DOHH2 (cell line): ENCODE results near the gene ETNPPL.

Source experiments
- CTCF ChIP-seq: fragments of 200-600 bp; sonication (generic); IDR thresholded peaks from one replicate; pipeline ENCODE4 v1.5.1; 2014; ENCODE audit warnings: antibody characterized with exemption, mild to moderate bottlenecking, low read depth, low read length; ENCODE audit not compliant: poor library complexity, severe bottlenecking
- EZH2phosphoT487 ChIP-seq: fragments of 200-600 bp; sonication (generic); IDR thresholded peaks from 2 replicates; pipeline ENCODE4 v1.6.1; 2017; ENCODE audit warnings: borderline replicate concordance, mild to moderate bottlenecking, antibody characterized with exemption, low read length, moderate library complexity, mixed read lengths

DNA sequence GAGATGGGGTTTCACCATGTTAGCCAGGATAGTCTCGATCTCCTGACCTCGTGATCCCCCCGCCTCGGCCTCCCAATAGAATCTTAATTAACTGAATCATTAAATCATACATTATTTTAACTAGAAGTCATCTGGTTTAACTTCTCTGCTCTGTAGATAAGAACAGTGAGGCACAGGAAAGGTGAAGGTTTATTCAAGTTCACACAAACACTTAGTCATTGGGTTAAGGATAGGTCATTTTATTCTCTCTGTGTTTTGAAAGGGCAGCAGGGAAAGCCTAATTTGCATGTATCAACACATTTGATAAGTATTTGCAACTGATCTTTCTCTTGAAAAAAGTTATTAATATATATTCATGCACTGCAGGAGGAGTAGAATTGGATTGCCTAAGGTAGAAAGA, 1.1 kb upstream of the ETNPPL start:
- TF ChIP-seq CTCF (no peak), EZH2phosphoT487 (no peak)
